Karpas-422 (cell line): Measurements from ENCODE around the gene SERPINB5. TPM values are rescaled to one million over a fixed set of nuclear protein-coding genes. Genes with fewer than 3 reads are reported as not detected.
A peak's percentile ranks its signal among the peaks of the same experiment; 100 is the strongest.

Source experiments
- DNase-seq: peaks from one replicate; pipeline ENCODE4 v3.0.0-alpha.2; 2015
- H2AFZ ChIP-seq: fragments of 200-600 bp; sonication (generic); 2 replicates; pipeline ENCODE4 v1.6.1; 2014; ENCODE audit warnings: antibody characterized with exemption, low read length, mixed read lengths
- H3K27ac ChIP-seq: fragments of 200-600 bp; sonication (generic); 2 replicates; pipeline ENCODE4 v1.5.1; 2014; ENCODE audit warnings: mild to moderate bottlenecking, low read length, moderate library complexity
- H3K27me3 ChIP-seq: fragments of 200-600 bp; sonication (generic); 2 replicates; pipeline ENCODE4 v1.6.1; 2014; ENCODE audit warnings: low read length, mixed read lengths
- H3K36me3 ChIP-seq: fragments of 200-600 bp; sonication (generic); 2 replicates; pipeline ENCODE4 v1.6.1; 2014; ENCODE audit warnings: low read length, mixed read lengths; ENCODE audit not compliant: insufficient read depth
- H3K4me1 ChIP-seq: fragments of 200-600 bp; sonication (generic); 2 replicates; pipeline ENCODE4 v1.6.1; 2014; ENCODE audit warnings: mild to moderate bottlenecking, low read length, mixed read lengths
- H3K4me2 ChIP-seq: fragments of 200-600 bp; sonication (generic); 2 replicates; pipeline ENCODE4 v1.6.1; 2014; ENCODE audit warnings: low read length, low read depth, mild to moderate bottlenecking; ENCODE audit not compliant: poor library complexity, severe bottlenecking
- H3K4me3 ChIP-seq: fragments of 200-600 bp; sonication (generic); 2 replicates; pipeline ENCODE4 v1.5.1; 2014; ENCODE audit warnings: mild to moderate bottlenecking, antibody characterized with exemption, low read length, mixed read lengths
- H3K79me2 ChIP-seq: fragments of 200-600 bp; sonication (generic); 2 replicates; pipeline ENCODE4 v1.6.1; 2014; ENCODE audit warnings: mild to moderate bottlenecking, low read length, mixed read lengths
- H3K9ac ChIP-seq: fragments of 200-600 bp; sonication (generic); 2 replicates; pipeline ENCODE4 v1.6.0; 2014; ENCODE audit warnings: low read length
- H3K9me2 ChIP-seq: fragments of 200-600 bp; sonication (generic), shearing (Covaris generic); replicated peaks from 2 replicates; pipeline ENCODE4 v1.6.0; 2014; ENCODE audit warnings: mild to moderate bottlenecking, low read length, moderate library complexity; ENCODE audit not compliant: insufficient read depth
- H3K9me3 ChIP-seq: fragments of 300-700, 200-600 bp; sonication (generic); 2 replicates; pipeline ENCODE4 v1.6.1; 2014; ENCODE audit warnings: low read length, mixed read lengths
- H4K20me1 ChIP-seq: fragments of 200-600 bp; sonication (generic); 2 replicates; pipeline ENCODE4 v1.6.1; 2014; ENCODE audit warnings: mild to moderate bottlenecking, antibody characterized with exemption, low read length, low read depth; ENCODE audit not compliant: insufficient read depth
- total RNA-seq: library from RNA; depleted of rRNA; stranded (reverse); fragments of >200 nt; shearing (Covaris generic); gene quantifications from 2 replicates; pipeline ENCODE4 v1.2.3, GENCODE V29; 2014; ENCODE audit warnings: low replicate concordance

SERPINB5 gene
- total RNA-seq, 1 experiment from 2014 or later = 1.0 TPM

GRCh38 chr18:63495675-63496074 lies 18.9 kb downstream of the SERPINB5 start:
- H3K36me3 ChIP-seq = no peaks in the 10 kb centered on the region
- no peak for DNase-seq
- H3K9me3 ChIP-seq = no peaks in the 10 kb centered on the region
- H4K20me1 ChIP-seq = no peaks in the 10 kb centered on the region
- H3K79me2 ChIP-seq = no peaks in the 10 kb centered on the region
- H3K27me3 ChIP-seq = no peaks in the 10 kb centered on the region
- no peaks in the 10 kb centered on the region for H3K4me1 ChIP-seq
- H3K9me2 ChIP-seq = no peaks in the 10 kb centered on the region
- H3K9ac ChIP-seq = no peak overlapping the region
- no peak overlapping the region for H3K27ac ChIP-seq
- no peak overlapping the region for H2AFZ ChIP-seq
- H3K4me2 ChIP-seq = no peak overlapping the region
- no peak overlapping the region for H3K4me3 ChIP-seq

DNA sequence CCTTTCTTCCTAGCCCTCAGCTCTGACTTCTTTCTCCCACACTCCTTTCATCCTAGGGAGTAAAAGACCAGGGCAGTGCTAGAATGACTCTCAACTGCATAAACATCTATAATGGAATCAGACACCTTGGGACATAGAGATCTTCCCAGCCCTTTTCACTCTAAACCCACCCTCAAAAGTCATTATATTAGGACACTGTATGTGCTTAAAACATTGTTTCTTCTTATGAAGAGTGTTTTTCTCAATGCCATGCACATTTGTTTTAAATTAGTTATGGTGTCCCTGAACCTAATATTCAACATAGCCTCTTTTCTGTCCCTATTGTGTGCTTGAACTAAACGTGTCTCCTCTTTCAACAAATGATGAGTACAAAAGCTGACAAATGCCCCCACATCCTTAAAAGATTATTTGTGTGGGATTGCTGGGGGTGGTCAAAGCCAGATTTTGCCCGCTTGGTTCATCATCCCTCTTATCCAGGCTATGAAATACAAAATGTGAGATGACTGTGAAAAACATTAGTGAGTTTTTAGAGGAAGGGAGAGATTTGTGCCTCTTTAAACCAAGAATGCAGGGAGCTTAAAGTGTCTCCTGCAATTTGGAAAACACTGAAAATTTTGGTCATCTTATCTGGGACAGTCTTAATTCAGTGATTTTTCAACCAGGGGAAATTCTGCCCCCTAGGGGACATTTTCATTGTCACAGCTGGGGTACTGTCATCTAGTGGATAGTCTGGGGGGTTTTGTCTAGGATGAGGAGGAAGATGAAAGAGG lies 29.0 kb downstream of the SERPINB5 start:
- DNase-seq = peak; percentile 88
- Histone ChIP-seq H3K27ac (no peak overlapping the region), H3K4me3 (no peak overlapping the region), H3K36me3 (no peaks in the 10 kb centered on the region), H3K27me3 (0 out of 2 replicates have a peak, but pooled peaks cover 2% of the 10 kb centered on the region), H4K20me1 (no peaks in the 10 kb centered on the region), H3K9me3 (no peaks in the 10 kb centered on the region), H3K9me2 (no peaks in the 10 kb centered on the region), H2AFZ (no peak overlapping the region), H3K9ac (no peak overlapping the region), H3K79me2 (no peaks in the 10 kb centered on the region), H3K4me1 (no peaks in the 10 kb centered on the region), H3K4me2 (no peak overlapping the region)

GRCh38 chr18:63506336-63506646 lies 29.5 kb downstream of the SERPINB5 start:
- DNase-seq = no peak
- H2AFZ ChIP-seq = no peak overlapping the region
- H3K9me2 ChIP-seq = no peaks in the 10 kb centered on the region
- no peak overlapping the region for H3K4me3 ChIP-seq
- no peaks in the 10 kb centered on the region for H3K36me3 ChIP-seq
- H3K4me1 ChIP-seq = no peaks in the 10 kb centered on the region
- H3K79me2 ChIP-seq = no peaks in the 10 kb centered on the region
- no peak overlapping the region for H3K4me2 ChIP-seq
- no peak overlapping the region for H3K9ac ChIP-seq
- no peaks in the 10 kb centered on the region for H4K20me1 ChIP-seq
- H3K27me3 ChIP-seq = 0 out of 2 replicates have a peak, but pooled peaks cover 2% of the 10 kb centered on the region
- H3K27ac ChIP-seq = no peak overlapping the region
- H3K9me3 ChIP-seq = no peaks in the 10 kb centered on the region

DNA sequence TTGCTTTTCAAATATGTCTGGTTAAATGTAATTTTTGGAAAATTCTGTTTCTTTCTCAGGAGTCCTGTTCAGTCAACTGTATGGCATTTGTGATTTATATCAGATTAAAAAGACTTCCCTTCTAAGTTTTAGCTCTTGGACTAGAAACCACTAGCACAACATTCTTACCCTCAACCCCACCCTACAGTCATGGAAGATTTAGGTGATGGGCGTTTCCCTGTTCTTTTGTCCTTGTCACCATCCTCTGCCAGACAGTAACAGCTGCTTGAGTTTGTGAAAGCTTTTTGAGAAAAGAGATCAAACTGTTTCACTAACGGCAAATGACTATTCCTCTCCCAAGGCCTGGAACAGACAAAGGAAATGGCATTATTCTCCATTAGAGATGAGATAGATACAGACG lies 31.8 kb downstream of the SERPINB5 start:
- H3K36me3 ChIP-seq = no peaks in the 10 kb centered on the region
- no peaks in the 10 kb centered on the region for H3K9me3 ChIP-seq
- no peak for DNase-seq
- no peak overlapping the region for H3K27ac ChIP-seq
- H3K79me2 ChIP-seq = no peaks in the 10 kb centered on the region
- no peak overlapping the region for H3K4me3 ChIP-seq
- H2AFZ ChIP-seq = no peak overlapping the region
- 0 out of 2 replicates have a peak, but pooled peaks cover 2% of the 10 kb centered on the region for H3K27me3 ChIP-seq
- H3K4me2 ChIP-seq = no peak overlapping the region
- no peak overlapping the region for H3K9ac ChIP-seq
- H3K4me1 ChIP-seq = no peaks in the 10 kb centered on the region
- no peaks in the 10 kb centered on the region for H3K9me2 ChIP-seq
- H4K20me1 ChIP-seq = no peaks in the 10 kb centered on the region

DNA sequence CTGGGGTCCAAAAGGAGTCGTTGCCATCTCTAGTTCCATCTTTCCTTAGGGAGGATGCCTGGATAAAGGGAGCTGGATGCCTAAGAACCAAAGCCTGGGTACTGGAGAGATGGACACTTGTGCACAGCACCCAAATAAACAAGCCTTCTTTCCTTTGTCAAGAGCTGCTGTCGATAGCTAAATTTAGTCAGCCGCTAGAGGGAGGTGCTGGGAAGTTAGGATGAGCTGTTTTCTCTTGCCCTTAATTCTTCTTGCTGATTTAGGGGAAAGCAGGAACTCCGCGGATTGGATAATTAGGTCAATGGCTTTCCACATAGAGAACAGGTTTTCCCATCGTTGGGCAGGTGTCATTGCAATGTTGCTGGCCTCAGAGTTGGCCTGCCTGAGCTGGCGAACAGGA lies 34.5 kb downstream of the SERPINB5 start:
- Histone ChIP-seq H3K27me3 (no peaks in the 10 kb centered on the region), H4K20me1 (no peaks in the 10 kb centered on the region), H3K36me3 (no peaks in the 10 kb centered on the region), H3K4me2 (no peak overlapping the region), H3K9ac (no peak overlapping the region), H2AFZ (no peak overlapping the region), H3K9me2 (no peaks in the 10 kb centered on the region), H3K4me1 (no peaks in the 10 kb centered on the region), H3K79me2 (no peaks in the 10 kb centered on the region), H3K27ac (no peak overlapping the region), H3K9me3 (no peaks in the 10 kb centered on the region), H3K4me3 (no peak overlapping the region)
- no peak for DNase-seq

GRCh38 chr18:63514326-63514725 lies 37.6 kb downstream of the SERPINB5 start:
- H3K4me3 ChIP-seq = no peak overlapping the region
- no peak for DNase-seq
- H3K36me3 ChIP-seq = no peaks in the 10 kb centered on the region
- no peaks in the 10 kb centered on the region for H3K4me1 ChIP-seq
- no peak overlapping the region for H3K27ac ChIP-seq
- H2AFZ ChIP-seq = no peak overlapping the region
- H3K9me3 ChIP-seq = no peaks in the 10 kb centered on the region
- H3K79me2 ChIP-seq = no peaks in the 10 kb centered on the region
- no peak overlapping the region for H3K4me2 ChIP-seq
- no peak overlapping the region for H3K9ac ChIP-seq
- no peaks in the 10 kb centered on the region for H4K20me1 ChIP-seq
- no peaks in the 10 kb centered on the region for H3K9me2 ChIP-seq
- no peaks in the 10 kb centered on the region for H3K27me3 ChIP-seq

DNA sequence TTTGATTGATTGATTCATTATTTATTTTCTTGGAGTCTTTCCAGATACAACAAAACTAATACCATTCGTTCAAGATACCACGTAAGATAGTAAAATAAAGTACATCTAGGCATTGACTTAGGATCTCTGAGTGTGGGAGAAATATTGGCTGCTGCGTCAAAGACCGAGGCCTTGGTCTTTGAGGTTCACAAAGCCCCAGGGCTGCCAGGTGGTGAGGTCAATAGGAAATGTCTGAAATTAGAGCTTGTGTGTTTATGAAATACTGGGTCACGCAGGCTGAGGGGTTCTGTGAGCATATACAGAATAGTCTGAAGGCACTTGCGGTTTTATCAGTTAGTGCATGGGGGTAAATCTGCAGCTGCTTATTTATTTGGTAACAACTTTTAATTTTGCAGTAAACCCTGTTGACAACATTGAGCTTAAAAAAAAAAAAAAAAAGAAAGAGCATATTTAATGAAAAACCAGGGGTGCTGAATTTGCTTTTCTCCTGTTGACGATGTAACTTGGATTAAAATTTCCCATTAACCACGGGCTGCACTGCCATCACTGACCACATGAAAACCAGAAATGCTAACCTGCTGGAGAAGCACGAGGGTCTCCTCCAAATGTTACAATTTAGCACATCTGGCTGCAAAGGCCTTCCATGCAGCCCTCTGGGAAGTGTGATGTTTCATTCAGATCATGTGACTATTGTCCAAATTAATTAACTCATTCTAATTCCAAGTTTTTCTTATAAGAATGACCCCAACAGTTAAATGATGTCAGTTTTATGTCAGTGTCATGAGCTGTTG lies 38.3 kb downstream of the SERPINB5 start:
- H3K4me2 ChIP-seq = no peak overlapping the region
- no peaks in the 10 kb centered on the region for H3K9me3 ChIP-seq
- no peaks in the 10 kb centered on the region for H3K36me3 ChIP-seq
- H3K9me2 ChIP-seq = no peaks in the 10 kb centered on the region
- H3K79me2 ChIP-seq = no peaks in the 10 kb centered on the region
- DNase-seq = peak; percentile 51
- H3K9ac ChIP-seq = no peak overlapping the region
- no peak overlapping the region for H3K27ac ChIP-seq
- H3K4me1 ChIP-seq = no peaks in the 10 kb centered on the region
- no peak overlapping the region for H2AFZ ChIP-seq
- no peaks in the 10 kb centered on the region for H3K27me3 ChIP-seq
- no peaks in the 10 kb centered on the region for H4K20me1 ChIP-seq
- no peak overlapping the region for H3K4me3 ChIP-seq

DNA sequence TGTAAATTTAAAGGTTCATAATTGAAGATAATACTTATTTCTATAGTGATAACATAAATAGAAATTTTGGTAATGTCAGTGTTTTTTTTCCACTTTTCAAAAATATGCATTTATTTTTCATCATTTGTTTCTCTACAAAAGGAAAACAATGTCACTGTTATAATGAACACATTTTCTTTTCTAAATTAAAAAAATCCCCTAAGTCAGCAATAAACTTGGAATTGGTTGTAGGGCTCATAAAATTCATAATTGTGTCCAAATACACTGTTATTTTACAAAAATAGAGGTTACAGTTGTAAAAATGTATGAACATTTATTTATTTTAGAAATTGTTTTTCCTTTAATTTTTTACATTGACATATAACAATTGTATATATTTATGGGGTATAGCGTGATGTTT lies 39.0 kb downstream of the SERPINB5 start:
- H3K9me2 ChIP-seq = no peaks in the 10 kb centered on the region
- no peak overlapping the region for H3K4me3 ChIP-seq
- H3K9me3 ChIP-seq = no peaks in the 10 kb centered on the region
- no peak overlapping the region for H3K9ac ChIP-seq
- H3K27me3 ChIP-seq = no peaks in the 10 kb centered on the region
- H3K79me2 ChIP-seq = no peaks in the 10 kb centered on the region
- H3K4me1 ChIP-seq = no peaks in the 10 kb centered on the region
- H4K20me1 ChIP-seq = no peaks in the 10 kb centered on the region
- no peak overlapping the region for H2AFZ ChIP-seq
- no peak for DNase-seq
- no peak overlapping the region for H3K4me2 ChIP-seq
- H3K36me3 ChIP-seq = no peaks in the 10 kb centered on the region
- H3K27ac ChIP-seq = no peak overlapping the region
